Endothelial cell (in vitro differentiated cells): ENCODE data around the gene NBEA. TPM values are rescaled to one million over a fixed set of nuclear protein-coding genes. Genes with fewer than 3 reads are reported as not detected.

Source experiments
- DNase-seq: peaks from one replicate; pipeline ENCODE4 v3.0.0; 2021; ENCODE audit warnings: low spot score
- H3K27ac Mint-ChIP-seq: one replicate; pipeline ENCODE4 v1.8.0; 2021; ENCODE audit warnings: mixed read lengths, inconsistent platforms; ENCODE audit not compliant: unreplicated experiment
- H3K27me3 Mint-ChIP-seq: one replicate; pipeline ENCODE4 v1.8.0; 2021; ENCODE audit warnings: mild to moderate bottlenecking, moderate library complexity, mixed read lengths, inconsistent platforms; ENCODE audit not compliant: unreplicated experiment
- H3K36me3 Mint-ChIP-seq: one replicate; pipeline ENCODE4 v1.8.0; 2021; ENCODE audit warnings: mild to moderate bottlenecking, low read depth, mixed read lengths, inconsistent platforms; ENCODE audit not compliant: unreplicated experiment
- H3K4me1 Mint-ChIP-seq: one replicate; pipeline ENCODE4 v1.8.0; 2021; ENCODE audit warnings: mild to moderate bottlenecking, mixed read lengths, inconsistent platforms; ENCODE audit not compliant: unreplicated experiment
- H3K4me3 Mint-ChIP-seq: one replicate; pipeline ENCODE4 v1.8.0; 2021; ENCODE audit warnings: mild to moderate bottlenecking, mixed read lengths, inconsistent platforms; ENCODE audit not compliant: unreplicated experiment
- H3K9me3 Mint-ChIP-seq: one replicate; pipeline ENCODE4 v1.8.0; 2021; ENCODE audit warnings: mixed read lengths, inconsistent platforms; ENCODE audit not compliant: unreplicated experiment
- total RNA-seq: library from RNA; stranded (reverse); fragmentation: NEBNext Ultra II Directional; extraction: Animal tissue kit (Norgen Biotek cat#: 25700); gene quantifications from one replicate; pipeline ENCODE4 v1.2.1, GENCODE V29; 2021; ENCODE audit not compliant: unreplicated experiment
- TF ChIP-seq, protein P1 (sequence below): fragments of 200-600 bp; sonication (generic); IDR thresholded peaks from one replicate; pipeline ENCODE4 v1.5.0; 2021; ENCODE audit warnings: antibody characterized with exemption; ENCODE audit not compliant: unreplicated experiment

Gene NBEA
- total RNA-seq, 1 donor from 2014 or later: 11.7 TPM

DNA sequence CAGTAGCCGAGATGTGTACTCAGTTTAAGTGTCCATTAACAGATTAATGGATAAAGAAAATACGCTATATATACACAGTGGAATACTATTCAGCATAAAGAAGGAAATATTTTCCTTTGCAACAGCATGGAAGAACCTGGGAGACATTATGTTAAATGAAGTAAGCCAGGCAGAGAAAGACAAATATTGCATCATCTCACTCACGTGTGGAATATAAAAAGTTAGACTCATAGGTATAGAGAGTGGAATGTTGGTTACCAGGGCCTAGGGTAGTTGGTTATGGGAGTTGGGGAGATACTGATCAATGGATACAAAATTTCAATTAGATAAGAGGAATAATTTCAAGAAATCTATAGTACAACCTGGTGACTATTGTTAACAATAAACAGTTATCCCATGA lies 324.3 kb downstream of the NBEA start:
- Mint-ChIP-seq H3K9me3 (no peaks in the 10 kb centered on the region), H3K36me3 (peaks cover 7% of the 10 kb centered on the region), H3K4me3 (no peak overlapping the region), H3K27me3 (no peaks in the 10 kb centered on the region), H3K27ac (no peak overlapping the region), H3K4me1 (no peaks in the 10 kb centered on the region)
- DNase-seq: no peak
- TF ChIP-seq, protein P1, sequence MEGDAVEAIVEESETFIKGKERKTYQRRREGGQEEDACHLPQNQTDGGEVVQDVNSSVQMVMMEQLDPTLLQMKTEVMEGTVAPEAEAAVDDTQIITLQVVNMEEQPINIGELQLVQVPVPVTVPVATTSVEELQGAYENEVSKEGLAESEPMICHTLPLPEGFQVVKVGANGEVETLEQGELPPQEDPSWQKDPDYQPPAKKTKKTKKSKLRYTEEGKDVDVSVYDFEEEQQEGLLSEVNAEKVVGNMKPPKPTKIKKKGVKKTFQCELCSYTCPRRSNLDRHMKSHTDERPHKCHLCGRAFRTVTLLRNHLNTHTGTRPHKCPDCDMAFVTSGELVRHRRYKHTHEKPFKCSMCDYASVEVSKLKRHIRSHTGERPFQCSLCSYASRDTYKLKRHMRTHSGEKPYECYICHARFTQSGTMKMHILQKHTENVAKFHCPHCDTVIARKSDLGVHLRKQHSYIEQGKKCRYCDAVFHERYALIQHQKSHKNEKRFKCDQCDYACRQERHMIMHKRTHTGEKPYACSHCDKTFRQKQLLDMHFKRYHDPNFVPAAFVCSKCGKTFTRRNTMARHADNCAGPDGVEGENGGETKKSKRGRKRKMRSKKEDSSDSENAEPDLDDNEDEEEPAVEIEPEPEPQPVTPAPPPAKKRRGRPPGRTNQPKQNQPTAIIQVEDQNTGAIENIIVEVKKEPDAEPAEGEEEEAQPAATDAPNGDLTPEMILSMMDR: no peak

DNA sequence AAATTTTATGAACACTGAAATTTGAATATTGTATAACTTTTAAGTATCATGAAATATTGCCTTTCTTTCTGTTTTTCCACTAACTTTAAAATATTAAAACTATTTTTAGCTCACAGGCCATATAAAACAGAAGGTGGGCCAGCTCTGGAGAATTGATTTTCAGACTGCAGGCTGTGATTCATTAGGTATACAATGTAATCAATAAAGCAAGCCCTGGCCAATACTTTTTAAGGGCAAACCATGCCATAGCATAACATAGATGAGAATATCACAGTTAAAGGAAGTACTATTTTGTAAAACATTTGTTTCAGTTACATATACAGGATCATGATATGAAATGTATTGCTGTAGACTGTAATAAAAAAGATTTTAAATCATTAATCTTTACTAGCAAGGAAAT lies 336.8 kb downstream of the NBEA start:
- Mint-ChIP-seq H3K4me1 (no peaks in the 10 kb centered on the region), H3K27me3 (no peaks in the 10 kb centered on the region), H3K9me3 (no peaks in the 10 kb centered on the region), H3K36me3 (no peaks in the 10 kb centered on the region), H3K4me3 (no peak overlapping the region), H3K27ac (no peak overlapping the region)
- DNase-seq: no peak
- TF ChIP-seq, protein P1: no peak

DNA sequence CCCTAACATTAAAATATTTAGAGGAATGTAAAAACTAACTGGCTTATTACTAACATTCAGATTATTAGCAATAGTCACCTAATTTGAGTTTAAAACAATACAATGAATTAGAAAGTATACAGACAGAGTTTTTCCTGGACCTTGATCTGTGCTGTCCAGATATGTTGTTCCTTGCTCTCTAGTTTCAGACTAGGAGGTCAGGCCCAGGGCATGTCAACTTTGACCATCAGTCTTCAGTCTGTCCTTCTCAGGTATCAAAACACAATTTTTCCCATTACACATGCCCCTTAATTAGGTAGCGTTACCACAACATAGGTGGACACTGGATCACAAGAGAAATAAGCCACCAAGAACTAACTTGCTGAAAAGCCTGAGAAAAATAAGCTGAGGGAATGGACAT lies 337.4 kb downstream of the NBEA start:
- TF ChIP-seq, protein P1: no peak
- no peaks in the 10 kb centered on the region for H3K4me1 Mint-ChIP-seq
- H3K36me3 Mint-ChIP-seq: no peaks in the 10 kb centered on the region
- no peak overlapping the region for H3K4me3 Mint-ChIP-seq
- no peaks in the 10 kb centered on the region for H3K27me3 Mint-ChIP-seq
- no peak overlapping the region for H3K27ac Mint-ChIP-seq
- H3K9me3 Mint-ChIP-seq: no peaks in the 10 kb centered on the region
- no peak for DNase-seq

DNA sequence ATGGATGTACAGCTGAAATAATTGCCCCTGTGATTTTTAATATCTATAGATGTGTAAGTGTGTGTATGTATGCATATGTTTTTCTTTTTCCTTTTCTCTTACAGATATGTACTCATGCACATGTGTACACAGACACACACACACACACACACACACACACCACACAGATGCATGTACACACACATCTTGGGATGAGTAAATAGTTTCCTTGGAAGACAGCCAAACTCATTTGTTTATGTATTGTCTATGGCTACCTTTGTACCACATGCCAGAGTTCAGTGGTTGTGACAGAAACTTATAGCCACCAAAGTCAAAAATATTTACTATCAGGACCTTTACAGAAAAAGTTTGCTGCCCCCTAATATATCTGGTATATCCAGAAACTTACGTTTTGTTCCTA lies 341.8 kb downstream of the NBEA start:
- no peak overlapping the region for H3K27ac Mint-ChIP-seq
- DNase-seq: no peak
- no peaks in the 10 kb centered on the region for H3K27me3 Mint-ChIP-seq
- H3K36me3 Mint-ChIP-seq: no peaks in the 10 kb centered on the region
- TF ChIP-seq, protein P1: no peak
- H3K4me1 Mint-ChIP-seq: peaks cover 13% of the 10 kb centered on the region
- no peak overlapping the region for H3K4me3 Mint-ChIP-seq
- no peaks in the 10 kb centered on the region for H3K9me3 Mint-ChIP-seq

DNA sequence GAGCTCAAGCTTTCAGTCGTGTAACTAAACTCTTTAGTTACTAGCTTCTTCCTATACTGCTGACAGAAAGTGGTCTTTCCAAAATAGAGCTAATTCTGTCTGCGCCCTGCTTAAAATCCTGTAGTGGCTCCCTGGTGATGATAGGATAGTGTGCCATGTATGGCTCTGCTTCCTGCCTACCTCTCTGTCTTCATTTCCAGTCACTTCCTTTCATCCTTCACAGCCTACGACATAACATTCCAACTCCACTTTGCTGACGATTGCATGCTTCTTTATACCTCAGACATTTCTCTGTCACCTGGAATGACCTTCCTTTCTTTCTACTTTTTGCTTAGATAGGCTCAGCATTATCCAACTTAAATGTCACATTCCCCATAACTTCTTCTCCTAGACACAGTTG lies 343.6 kb downstream of the NBEA start:
- no peak overlapping the region for H3K4me3 Mint-ChIP-seq
- no peak for DNase-seq
- no peak overlapping the region for H3K27ac Mint-ChIP-seq
- no peaks in the 10 kb centered on the region for H3K36me3 Mint-ChIP-seq
- no peaks in the 10 kb centered on the region for H3K27me3 Mint-ChIP-seq
- TF ChIP-seq, protein P1: no peak
- no peaks in the 10 kb centered on the region for H3K9me3 Mint-ChIP-seq
- peaks cover 13% of the 10 kb centered on the region for H3K4me1 Mint-ChIP-seq
